GM12873 (cell line): Measurements from ENCODE around the gene CAVIN2.

Experiments
- CTCF ChIP-seq: IDR thresholded peaks from 2 replicates; pipeline ENCODE4 v1.5.1; 2012; ENCODE audit warnings: low read depth, mild to moderate bottlenecking, moderate library complexity, low read length, control low read depth; ENCODE audit not compliant: insufficient read depth; ENCODE audit errors: missing control alignments

CAVIN2 gene

GRCh38 chr2:191806396-191806795, 40.5 kb downstream of the CAVIN2 start:
- TF ChIP-seq CTCF = no peak

- TF ChIP-seq CTCF = no peak
Measured at GRCh38 chr2:191804766-191805165, 42.1 kb downstream of the CAVIN2 start.

GRCh38 chr2:191803007-191803406, 43.9 kb downstream of the CAVIN2 start:
- TF ChIP-seq CTCF = no peak

- no peak for TF ChIP-seq CTCF
Measured at GRCh38 chr2:191802180-191802579, 44.7 kb downstream of the CAVIN2 start.

- TF ChIP-seq CTCF = no peak
Measured at GRCh38 chr2:191800874-191801273, 46.0 kb downstream of the CAVIN2 start.

- TF ChIP-seq CTCF = no peak
Measured at GRCh38 chr2:191799526-191799925, 47.4 kb downstream of the CAVIN2 start.

- TF ChIP-seq CTCF = no peak
Measured at GRCh38 chr2:191797942-191798876, 48.7 kb downstream of the CAVIN2 start.
